ENCODE results near the gene TECPR1. TPM values are rescaled to one million over a fixed set of nuclear protein-coding genes. Genes with fewer than 3 reads are reported as not detected.

Gene TECPR1, protein sequence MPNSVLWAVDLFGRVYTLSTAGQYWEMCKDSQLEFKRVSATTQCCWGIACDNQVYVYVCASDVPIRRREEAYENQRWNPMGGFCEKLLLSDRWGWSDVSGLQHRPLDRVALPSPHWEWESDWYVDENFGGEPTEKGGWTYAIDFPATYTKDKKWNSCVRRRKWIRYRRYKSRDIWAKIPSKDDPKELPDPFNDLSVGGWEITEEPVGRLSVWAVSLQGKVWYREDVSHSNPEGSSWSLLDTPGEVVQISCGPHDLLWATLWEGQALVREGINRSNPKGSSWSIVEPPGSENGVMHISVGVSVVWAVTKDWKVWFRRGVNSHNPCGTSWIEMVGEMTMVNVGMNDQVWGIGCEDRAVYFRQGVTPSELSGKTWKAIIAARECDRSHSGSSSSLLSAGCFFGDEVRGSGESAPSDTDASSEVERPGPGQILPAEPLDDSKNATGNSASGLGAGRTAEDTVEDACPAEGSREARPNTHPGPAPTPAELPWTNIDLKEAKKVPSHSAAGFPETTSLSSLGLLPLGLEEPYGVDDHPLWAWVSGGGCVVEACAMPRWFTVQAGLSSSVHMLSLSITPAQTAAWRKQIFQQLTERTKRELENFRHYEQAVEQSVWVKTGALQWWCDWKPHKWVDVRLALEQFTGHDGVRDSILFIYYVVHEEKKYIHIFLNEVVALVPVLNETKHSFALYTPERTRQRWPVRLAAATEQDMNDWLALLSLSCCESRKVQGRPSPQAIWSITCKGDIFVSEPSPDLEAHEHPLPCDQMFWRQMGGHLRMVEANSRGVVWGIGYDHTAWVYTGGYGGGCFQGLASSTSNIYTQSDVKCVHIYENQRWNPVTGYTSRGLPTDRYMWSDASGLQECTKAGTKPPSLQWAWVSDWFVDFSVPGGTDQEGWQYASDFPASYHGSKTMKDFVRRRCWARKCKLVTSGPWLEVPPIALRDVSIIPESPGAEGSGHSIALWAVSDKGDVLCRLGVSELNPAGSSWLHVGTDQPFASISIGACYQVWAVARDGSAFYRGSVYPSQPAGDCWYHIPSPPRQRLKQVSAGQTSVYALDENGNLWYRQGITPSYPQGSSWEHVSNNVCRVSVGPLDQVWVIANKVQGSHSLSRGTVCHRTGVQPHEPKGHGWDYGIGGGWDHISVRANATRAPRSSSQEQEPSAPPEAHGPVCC
- 29.5 and 37.1 TPM in 2 replicates for total RNA-seq

DNA sequence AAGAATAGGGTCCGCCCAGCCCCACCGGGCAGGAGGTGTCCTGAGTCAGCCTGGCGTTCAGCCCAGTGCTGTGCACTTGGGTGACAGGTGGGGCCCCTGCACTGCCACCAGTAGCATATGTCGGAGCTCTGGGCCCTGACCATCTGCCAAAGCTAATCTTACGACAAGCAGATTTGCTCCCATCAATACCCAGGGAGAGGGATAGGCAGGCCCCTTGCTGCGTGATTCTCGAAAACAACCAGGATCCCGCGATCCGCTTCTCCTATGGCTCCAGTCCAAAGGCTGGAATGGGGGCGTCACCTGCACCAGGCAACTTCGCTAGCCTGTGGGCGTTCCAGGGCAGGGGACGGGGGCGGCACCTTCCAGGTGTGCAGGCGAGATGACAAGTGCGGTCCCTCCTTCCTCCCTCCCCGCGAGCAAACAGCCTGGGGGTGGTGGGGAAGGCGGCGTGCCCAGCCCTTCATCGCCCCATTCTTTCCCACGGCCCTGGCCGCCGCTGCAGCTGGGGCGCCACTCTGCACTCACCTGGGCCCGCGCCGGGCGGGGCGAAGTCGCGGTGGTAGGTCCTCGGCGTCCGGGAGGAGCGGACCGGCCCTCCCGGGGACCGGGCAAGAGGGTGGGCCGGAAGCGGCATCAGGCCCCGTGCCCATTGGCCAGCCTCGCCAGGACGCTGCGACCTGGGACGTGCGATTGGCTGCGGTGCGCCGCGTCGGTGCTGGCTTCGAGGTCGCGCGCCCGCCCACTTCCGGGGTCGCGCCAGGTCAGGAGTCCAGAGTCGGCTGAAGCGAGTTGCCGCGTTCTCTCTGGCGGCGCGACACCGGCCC, at the start of gene TECPR1:
TECPR1 (minus strand) TSS at position 632 of the 824 bp plus-strand sequence. CDS start 6,086 bp downstream, outside the sequence.

DNA sequence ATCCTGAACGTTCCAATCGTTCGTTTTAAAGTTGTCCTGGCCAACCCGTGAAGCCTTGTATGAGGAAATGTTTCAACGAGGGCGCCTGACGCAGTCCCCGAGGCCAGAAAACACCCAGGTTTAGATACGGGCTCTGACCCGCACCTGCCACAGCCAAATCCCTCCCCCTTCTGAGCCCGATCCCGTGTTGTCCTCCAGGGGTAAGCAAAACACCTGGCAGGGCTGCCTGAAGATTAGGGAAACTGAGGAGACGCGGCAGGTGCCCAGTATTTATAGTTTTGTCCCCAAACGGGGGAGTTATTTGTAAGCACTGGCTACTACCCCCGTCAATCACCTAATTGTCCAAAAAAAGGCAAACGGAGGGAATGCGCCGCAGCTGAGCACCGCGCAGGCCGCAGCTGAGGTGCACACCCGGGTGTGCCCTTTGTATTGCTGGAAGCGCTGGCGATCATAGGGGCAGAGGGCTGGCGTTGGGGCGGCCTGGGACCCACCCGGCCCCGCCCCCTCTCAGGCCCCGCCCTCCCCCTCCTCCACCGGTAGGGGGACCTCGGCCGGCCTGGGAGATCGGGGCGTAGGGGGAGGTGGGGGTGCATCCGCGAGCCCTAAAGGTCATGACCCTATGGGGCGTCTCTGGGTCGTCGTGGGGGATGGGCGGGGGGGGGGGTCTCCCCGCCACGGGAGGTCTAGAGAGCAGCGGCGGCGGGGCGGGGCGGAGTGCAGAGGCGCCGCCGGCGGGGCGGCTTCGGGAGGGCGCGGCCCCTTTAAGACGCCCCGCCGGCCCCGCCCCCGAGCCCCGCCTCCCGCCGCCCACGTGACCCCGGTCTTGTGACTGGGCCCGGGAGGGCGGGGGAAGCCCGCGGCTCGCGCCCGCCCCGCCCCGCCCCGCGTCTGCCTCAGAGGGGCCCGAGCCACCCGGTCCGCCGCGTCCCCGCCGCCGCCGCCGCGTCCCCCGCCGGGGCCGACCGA, 29.0 kb upstream of the TECPR1 start, which contains the start of gene BRI3:
BRI3 (plus strand) TSS at position 896 of the 966 bp plus-strand sequence. CDS start 110 bp downstream, outside the sequence.

DNA sequence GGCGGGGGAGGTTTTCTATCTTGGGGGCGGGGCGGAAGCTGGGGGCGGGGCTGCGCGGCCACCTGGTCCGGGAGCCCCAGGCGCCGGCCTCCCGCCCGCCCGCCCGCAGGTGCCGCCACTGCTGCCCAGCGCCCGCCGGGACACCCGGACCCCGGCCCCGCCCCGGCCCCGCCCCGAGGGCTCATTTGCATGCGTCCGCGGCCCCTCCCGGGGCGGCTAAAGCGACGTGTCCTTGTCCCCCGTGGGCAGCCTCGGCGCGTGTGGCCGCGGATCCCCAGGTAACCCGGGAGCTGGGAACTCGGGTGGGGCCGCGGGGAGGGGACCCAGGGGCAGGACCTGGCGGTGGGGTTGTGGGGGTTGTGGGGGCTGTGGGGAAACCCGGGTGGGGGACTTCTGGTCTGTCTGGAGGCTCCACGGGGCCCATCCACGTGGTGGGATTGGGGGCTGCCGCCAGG, 40.8 kb downstream of the TECPR1 start, which contains the start of gene BHLHA15:
BHLHA15 (plus strand) TSS at position 219 of the 455 bp plus-strand sequence. CDS start 871 bp downstream, outside the sequence.

Other genes with a start within 250 kb of the TECPR1 start
- 7.6 and 9.6 TPM in 2 replicates for gene LMTK2, start 145.4 kb downstream of the TECPR1 start, total RNA-seq
- 1.7 TPM in 1 of 2 replicates, not detected in the other for gene BHLHA15, start 40.8 kb downstream of the TECPR1 start, total RNA-seq
- gene BRI3, start 29.5 kb upstream of the TECPR1 start, total RNA-seq, result 47.4 and 74.3 TPM in 2 replicates
- gene BAIAP2L1, start 148.9 kb upstream of the TECPR1 start, total RNA-seq, result 1.3 and 4.1 TPM in 2 replicates

Measured in smooth muscle cell of trachea (primary cell).